Measurements from ENCODE around the gene PTX4. TPM values are rescaled to one million over a fixed set of nuclear protein-coding genes. Genes with fewer than 3 reads are reported as not detected.

Gene PTX4
- total RNA-seq, 1 donor from 2014 or later, result not detected

GRCh38 chr16:1488054-1488601 is 616 bp downstream of the PTX4 start:
- H3K27me3 ChIP-seq (ENCODE audit: low read depth), result no peaks in the 10 kb centered on the region
- H3K4me1 ChIP-seq, result peaks cover 8% of the 10 kb centered on the region
- TF ChIP-seq CTCF (IDR thresholded peaks at IDR 0.05), result no peak
- intact Hi-C loops (cut with DNase I), result no loop called here
- no peaks in the 10 kb centered on the region for H3K9me3 ChIP-seq
- no peak for DNase-seq
- no peak for ATAC-seq
- H3K4me3 ChIP-seq, result no peak overlapping the region
- H3K36me3 ChIP-seq, result no peaks in the 10 kb centered on the region
- H3K27ac ChIP-seq, result no peak overlapping the region

GRCh38 chr16:1487395-1488053 is 1.2 kb downstream of the PTX4 start:
- ATAC-seq, result no peak
- H3K4me3 ChIP-seq, result no peak overlapping the region

GRCh38 chr16:1486551-1487390 is 2.0 kb downstream of the PTX4 start:
- no peaks in the 10 kb centered on the region for H3K36me3 ChIP-seq
- ATAC-seq (no peak), DNase-seq (peak; percentile 35)
- no peak overlapping the region for H3K4me3 ChIP-seq
- TF ChIP-seq CTCF (IDR thresholded peaks at IDR 0.05), result no peak
- no peak overlapping the region for H3K27ac ChIP-seq
- no peaks in the 10 kb centered on the region for H3K9me3 ChIP-seq
- H3K27me3 ChIP-seq (ENCODE audit: low read depth), result no peaks in the 10 kb centered on the region
- no peaks in the 10 kb centered on the region for H3K4me1 ChIP-seq
- intact Hi-C loops (cut with DNase I), result no loop called here

More at GRCh38 chr16:1487395-1488053, 1.2 kb downstream of the PTX4 start:
- no peaks in the 10 kb centered on the region for H3K27me3 ChIP-seq (ENCODE audit: low read depth)
- H3K9me3 ChIP-seq, result no peaks in the 10 kb centered on the region
- DNase-seq, result no peak
- TF ChIP-seq CTCF (IDR thresholded peaks at IDR 0.05), result no peak
- no peak overlapping the region for H3K27ac ChIP-seq
- H3K4me1 ChIP-seq, result peaks cover 4% of the 10 kb centered on the region
- H3K36me3 ChIP-seq, result no peaks in the 10 kb centered on the region
- intact Hi-C loops (cut with DNase I), result no loop called here

- Histone ChIP-seq H3K4me3 (no peak overlapping the region), H3K36me3 (no peaks in the 10 kb centered on the region), H3K27ac (no peak overlapping the region), H3K4me1 (no peaks in the 10 kb centered on the region), H3K9me3 (no peaks in the 10 kb centered on the region), H3K27me3 (ENCODE audit: low read depth) (no peaks in the 10 kb centered on the region)
- TF ChIP-seq CTCF (IDR thresholded peaks at IDR 0.05), result no peak
- intact Hi-C loops (cut with DNase I), result no loop called here
- DNase-seq, result peak; percentile 42
- no peak for ATAC-seq
Measured at GRCh38 chr16:1485847-1486496, 2.8 kb downstream of the PTX4 start.

Measured in lower lobe of right lung (tissue), 2 donors.